Right lobe of liver (tissue), 4 donors: ENCODE measurements around the gene CRYGN.

ENCODE experiments used
- POLR2A ChIP-seq: fragments of 450-650 bp; IDR thresholded peaks from one replicate; pipeline ENCODE4 v1.6.1; 2017; ENCODE audit warnings: antibody characterized with exemption, mild to moderate bottlenecking
- TF ChIP-seq, protein P1 (sequence below), 4 donors: fragments of 200-600 bp in 3 of 4; fragments of 450-650 bp in 1 of 4; IDR thresholded peaks; one replicate each; pipeline versions ENCODE4 v1.5.1 to v1.8.0; 2016 to 2022; ENCODE audit warnings: antibody characterized with exemption in 4 of 4, mild to moderate bottlenecking in 2 of 4
- donor health status: DM: no; HTN: no; CAD: no.
- donor health status: DM: no; HTN: no; CAD: no.
- donor health status: DM: no; HTN: yes; CAD: no.

DNA sequence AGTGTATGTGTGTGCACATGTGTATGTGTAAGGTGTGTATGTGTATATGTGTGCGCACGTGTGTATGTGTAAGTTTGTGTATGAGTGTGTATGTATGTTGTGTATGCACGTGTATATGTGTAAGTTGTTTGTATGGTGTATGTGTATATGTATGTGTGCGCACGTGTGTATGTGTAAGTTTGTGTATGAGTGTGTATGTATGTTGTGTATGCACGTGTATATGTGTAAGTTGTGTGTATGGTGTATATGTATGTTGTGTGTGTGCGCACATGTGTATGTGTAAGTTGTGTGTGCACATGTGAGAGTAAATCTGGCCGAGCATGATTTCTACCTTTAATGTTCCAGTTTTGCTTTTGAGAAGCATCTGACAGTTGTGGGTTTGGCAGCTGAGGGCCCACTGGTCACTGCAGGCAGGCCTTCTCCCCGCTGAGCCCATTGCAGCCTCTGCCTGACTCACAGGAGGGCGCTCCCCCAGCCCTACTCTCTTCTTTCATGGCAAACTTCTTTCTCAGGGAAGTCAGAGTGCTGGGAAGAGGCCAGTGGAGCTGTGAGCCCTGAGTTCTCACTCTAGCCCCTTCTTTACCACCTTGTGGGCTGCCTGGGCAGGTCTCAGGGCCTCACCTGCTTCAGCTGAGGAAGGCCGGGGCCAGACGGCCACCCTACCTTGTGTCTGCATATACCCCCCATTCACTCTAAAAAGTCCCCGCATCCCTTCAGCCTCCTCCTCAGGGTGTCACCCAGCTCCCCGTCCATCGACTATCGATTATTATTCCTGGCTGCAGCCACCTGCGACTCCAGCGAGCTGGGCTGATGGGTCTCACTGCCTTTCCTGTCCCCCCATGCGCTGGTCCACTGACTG, 41.3 kb downstream of the CRYGN start:
- TF ChIP-seq, protein P1, sequence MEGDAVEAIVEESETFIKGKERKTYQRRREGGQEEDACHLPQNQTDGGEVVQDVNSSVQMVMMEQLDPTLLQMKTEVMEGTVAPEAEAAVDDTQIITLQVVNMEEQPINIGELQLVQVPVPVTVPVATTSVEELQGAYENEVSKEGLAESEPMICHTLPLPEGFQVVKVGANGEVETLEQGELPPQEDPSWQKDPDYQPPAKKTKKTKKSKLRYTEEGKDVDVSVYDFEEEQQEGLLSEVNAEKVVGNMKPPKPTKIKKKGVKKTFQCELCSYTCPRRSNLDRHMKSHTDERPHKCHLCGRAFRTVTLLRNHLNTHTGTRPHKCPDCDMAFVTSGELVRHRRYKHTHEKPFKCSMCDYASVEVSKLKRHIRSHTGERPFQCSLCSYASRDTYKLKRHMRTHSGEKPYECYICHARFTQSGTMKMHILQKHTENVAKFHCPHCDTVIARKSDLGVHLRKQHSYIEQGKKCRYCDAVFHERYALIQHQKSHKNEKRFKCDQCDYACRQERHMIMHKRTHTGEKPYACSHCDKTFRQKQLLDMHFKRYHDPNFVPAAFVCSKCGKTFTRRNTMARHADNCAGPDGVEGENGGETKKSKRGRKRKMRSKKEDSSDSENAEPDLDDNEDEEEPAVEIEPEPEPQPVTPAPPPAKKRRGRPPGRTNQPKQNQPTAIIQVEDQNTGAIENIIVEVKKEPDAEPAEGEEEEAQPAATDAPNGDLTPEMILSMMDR (IDR thresholded peaks at IDR 0.05): no peak
- TF ChIP-seq POLR2A: no peak
